Omental fat pad (tissue), 4 donors: Measurements from ENCODE around the gene SUMO4. TPM values are rescaled to one million over a fixed set of nuclear protein-coding genes. Genes with fewer than 3 reads are reported as not detected.

ENCODE experiments used
- ATAC-seq: fragments of 150-250 bp; one replicate; pipeline ENCODE4 v1.9.1; 2016; ENCODE audit warnings: mild to moderate bottlenecking, moderate library complexity; ENCODE audit not compliant: low FRiP score
- DNase-seq: peaks from one replicate; pipeline ENCODE4 v3.0.0-alpha.2; 2019; ENCODE audit warnings: low spot score
- total RNA-seq, 4 donors: library from RNA; depleted of rRNA; stranded (reverse); fragments of >200 nt; gene quantifications; one replicate each; pipeline ENCODE4 v1.1.0, GENCODE V29; 2016
- TF ChIP-seq, protein P1 (sequence below), 3 donors: fragments of 450-650 bp; IDR thresholded peaks; one replicate each; pipeline ENCODE4 v1.5.1; 2016 to 2017; ENCODE audit warnings: antibody characterized with exemption in 3 of 3, mild to moderate bottlenecking in 3 of 3, moderate library complexity in 2 of 3

Gene SUMO4
- total RNA-seq, 4 donors from 2014 or later, result 1.9 to 10.6 (median 4.7) TPM

DNA sequence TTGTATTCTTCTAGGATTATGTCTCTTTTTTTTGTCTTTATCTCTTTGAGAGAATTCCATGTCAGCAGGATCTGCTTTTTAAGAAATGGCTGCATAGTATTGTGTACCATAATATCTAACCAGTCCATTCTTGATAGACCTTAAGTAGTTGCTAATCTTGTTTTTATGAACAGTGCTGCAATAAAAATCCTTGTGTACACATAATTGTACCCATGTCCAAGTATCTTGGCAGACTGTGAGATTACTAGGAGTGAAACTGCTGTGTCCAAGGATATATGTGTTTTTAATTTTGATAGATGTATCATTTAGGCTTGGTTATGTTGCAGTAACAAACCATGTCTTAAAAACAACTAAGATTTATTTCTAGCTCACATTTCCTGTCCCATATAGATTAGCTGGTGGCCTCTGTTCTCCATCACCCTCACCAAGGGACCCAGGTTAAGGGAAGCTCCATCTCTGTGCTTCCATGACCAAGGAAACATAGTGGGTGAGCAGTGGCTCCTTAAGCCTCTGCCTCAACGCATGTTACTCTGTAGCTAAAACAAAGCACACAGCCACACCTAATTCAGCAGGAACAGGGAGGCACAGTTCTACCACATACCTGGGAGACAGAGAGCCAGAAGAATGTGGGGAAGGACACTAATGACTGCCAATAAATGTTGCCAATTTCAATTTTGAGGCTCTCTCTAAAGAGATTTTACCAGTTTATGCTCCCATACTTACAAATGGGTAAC, 12.1 kb upstream of the SUMO4 start:
- TF ChIP-seq, protein P1, sequence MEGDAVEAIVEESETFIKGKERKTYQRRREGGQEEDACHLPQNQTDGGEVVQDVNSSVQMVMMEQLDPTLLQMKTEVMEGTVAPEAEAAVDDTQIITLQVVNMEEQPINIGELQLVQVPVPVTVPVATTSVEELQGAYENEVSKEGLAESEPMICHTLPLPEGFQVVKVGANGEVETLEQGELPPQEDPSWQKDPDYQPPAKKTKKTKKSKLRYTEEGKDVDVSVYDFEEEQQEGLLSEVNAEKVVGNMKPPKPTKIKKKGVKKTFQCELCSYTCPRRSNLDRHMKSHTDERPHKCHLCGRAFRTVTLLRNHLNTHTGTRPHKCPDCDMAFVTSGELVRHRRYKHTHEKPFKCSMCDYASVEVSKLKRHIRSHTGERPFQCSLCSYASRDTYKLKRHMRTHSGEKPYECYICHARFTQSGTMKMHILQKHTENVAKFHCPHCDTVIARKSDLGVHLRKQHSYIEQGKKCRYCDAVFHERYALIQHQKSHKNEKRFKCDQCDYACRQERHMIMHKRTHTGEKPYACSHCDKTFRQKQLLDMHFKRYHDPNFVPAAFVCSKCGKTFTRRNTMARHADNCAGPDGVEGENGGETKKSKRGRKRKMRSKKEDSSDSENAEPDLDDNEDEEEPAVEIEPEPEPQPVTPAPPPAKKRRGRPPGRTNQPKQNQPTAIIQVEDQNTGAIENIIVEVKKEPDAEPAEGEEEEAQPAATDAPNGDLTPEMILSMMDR (IDR thresholded peaks at IDR 0.05), result no peak
- ATAC-seq (no peak), DNase-seq (no peak)

DNA sequence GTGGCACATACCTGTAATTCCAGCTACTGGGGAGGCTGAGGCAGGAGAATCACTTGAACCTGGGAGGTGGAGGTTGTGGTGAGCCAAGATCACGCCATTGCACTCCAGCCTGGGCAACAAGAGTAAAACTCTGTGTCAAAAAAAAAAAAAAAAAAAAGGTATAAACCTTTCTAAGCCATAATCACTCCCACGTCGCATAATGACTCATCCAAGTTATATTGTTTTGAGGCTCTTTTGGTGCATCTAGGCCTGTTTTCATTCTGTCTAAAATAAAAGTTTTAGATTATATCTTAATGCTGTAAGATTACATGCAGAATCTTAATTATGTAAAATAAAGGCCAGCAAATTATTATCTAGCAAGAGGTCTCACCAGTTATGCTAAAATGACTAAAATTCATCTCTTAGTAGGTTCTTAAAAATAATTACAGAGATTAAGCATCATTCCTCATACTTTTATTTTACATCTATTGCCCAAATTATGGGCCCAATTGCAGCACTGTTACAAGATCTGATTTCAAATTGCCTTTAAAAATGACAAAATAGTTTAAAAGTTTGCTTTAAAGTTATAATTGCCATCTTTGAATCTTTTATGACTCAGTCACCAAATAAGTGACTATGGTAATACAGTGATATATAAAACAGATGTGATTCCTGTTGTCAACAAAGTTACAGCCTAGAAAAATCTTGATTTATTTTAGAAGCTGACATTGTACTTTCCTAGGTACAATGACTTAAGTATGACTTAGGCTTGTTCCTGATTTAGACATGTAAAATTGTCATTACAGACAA, 10.4 kb upstream of the SUMO4 start:
- no peak for DNase-seq
- TF ChIP-seq, protein P1 (IDR thresholded peaks at IDR 0.05), result no peak
- ATAC-seq, result no peak

DNA sequence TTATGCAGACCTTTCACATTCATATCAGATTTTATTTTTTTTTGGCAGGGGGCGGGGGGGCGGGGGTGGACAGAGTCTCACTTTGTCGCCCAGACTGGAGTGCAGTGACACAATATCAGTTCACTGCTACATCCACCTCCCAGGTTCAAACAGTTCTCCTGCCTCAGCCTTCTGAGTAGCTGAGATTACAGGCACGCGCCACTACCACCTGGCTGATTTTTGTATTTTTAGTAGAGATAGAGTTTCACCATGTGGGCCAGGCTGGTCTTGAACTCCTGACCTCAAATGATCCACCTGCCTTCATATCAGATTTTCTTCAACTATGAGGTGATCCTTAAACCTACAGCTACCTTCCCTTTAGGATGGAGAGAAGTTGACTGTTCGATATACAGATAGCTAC, 8.0 kb upstream of the SUMO4 start:
- no peak for ATAC-seq
- TF ChIP-seq, protein P1 (IDR thresholded peaks at IDR 0.05), result no peak
- no peak for DNase-seq

DNA sequence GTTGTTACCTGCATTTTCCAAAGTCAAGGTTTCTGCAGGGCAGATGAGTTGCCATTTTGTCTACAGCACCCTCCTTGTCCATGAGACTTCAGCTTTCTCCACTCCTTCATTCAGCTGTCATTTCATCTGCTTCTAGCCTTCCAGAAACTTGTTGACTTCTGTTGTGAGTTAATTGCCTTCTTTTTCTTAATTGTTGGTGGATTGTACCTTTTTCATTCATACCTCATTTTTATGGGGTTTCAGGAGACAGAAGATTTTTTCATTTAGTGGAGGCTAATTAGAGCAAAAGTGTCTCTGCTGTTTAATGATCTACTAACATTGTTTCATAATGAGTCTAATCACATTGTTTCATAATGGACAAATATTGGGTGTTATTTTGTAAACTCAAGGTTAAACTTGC, 7.5 kb upstream of the SUMO4 start:
- TF ChIP-seq, protein P1 (IDR thresholded peaks at IDR 0.05), result no peak
- no peak for DNase-seq
- no peak for ATAC-seq

DNA sequence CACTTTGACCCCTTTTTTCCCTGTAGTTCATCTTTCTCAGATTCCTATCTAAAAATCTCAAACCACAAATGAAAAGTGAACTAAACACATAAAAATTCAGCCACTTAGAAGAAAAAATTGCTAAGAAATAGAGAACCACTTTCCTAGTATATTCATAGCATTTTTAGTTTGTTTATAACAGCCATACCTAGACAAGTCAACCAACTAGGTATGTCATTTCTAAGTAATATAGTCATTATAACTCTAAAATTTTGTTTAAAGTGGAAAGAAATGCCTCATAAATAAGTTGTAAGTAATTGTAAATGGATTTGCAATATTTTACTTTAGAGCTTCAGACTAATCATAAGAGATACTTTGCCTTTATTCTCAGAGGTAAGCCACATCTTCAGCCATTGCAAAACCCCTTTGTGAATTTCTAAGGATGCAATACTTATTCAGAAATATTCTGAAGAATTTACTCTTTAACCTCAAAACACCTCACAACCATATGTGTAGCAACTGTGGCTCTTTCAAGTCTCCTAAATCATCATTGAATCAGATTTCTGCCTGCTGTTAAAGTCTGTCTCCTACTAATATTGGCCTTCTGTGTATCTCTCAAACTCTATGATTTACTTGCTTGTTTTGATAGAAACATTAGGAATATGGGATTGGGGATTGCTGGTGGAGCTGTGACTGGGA, 6.9 kb upstream of the SUMO4 start:
- DNase-seq, result no peak
- TF ChIP-seq, protein P1 (IDR thresholded peaks at IDR 0.05), result no peak
- ATAC-seq, result no peak

DNA sequence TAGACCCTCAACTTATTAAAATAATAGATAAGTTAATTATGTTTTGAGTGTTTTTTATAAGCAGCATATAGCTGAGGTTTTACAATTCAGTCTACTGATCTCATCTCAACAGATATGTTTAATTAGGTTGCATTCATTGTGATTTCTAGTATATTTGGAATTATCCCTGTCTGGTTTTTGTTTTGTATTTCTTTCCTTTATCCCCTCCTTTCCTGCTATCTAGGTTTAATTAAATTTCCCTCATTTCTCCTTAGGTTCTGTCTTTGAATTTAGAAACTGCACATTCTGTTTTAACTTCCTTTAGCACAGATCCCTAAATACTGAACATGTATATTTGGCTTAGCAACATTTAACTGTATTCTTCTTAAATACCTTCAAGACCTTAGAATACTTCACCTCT, 4.9 kb upstream of the SUMO4 start:
- DNase-seq (no peak), ATAC-seq (no peak)
- TF ChIP-seq, protein P1 (IDR thresholded peaks at IDR 0.05), result no peak
